SK-N-SH (cell line): ENCODE data around the gene SGCB. TPM values are rescaled to one million over a fixed set of nuclear protein-coding genes. Genes with fewer than 3 reads are reported as not detected.

Experiments used
- CTCF ChIA-PET: fragments of 300-600, 350-600 bp; formaldehyde crosslinking; extraction: SDS; loops from one replicate; lab custom pipeline; 2021; lab: Yijun Ruan, JAX
- POLR2A ChIA-PET: fragments of 350-600 bp; sonication (Branson Sonifier 250); formaldehyde crosslinking; extraction: SDS; loops from one replicate; lab custom pipeline; 2020; ENCODE audit warnings: antibody characterized with exemption, inconsistent platforms; lab: Yijun Ruan, JAX
- DNase-seq: peaks from one replicate; pipeline ENCODE4 v3.0.0; 2012
- H2AFZ ChIP-seq: fragments of 200-600 bp; sonication (generic); 2 replicates; pipeline ENCODE4 v1.8.1; 2016; ENCODE audit warnings: antibody characterized with exemption, mild to moderate bottlenecking, low read depth
- H3F3A ChIP-seq: fragments of 200-600 bp; sonication (generic); replicated peaks from 2 replicates; pipeline ENCODE3; 2016; ENCODE audit warnings: antibody characterized with exemption, mild to moderate bottlenecking; ENCODE audit not compliant: insufficient read depth
- H3K27ac ChIP-seq, 2 experiments: fragments of 200-500 bp in 1 of 2; fragments of 200-600 bp in 1 of 2; sonication (Bioruptor generic) in 1 of 2; sonication (generic), shearing (Covaris generic) in 1 of 2; 2 replicates each; pipeline versions ENCODE4 v1.5.1 to v1.6.1; 2014 to 2016; ENCODE audit warnings: low read depth in 2 of 2, inconsistent platforms in 1 of 2, low read length in 1 of 2, mild to moderate bottlenecking in 1 of 2, mixed read lengths in 1 of 2
- H3K27me3 ChIP-seq: fragments of 200-600 bp; sonication (generic), shearing (Covaris generic); 2 replicates; pipeline ENCODE4 v1.6.1; 2016; ENCODE audit warnings: mixed run types; ENCODE audit not compliant: insufficient read depth
- H3K36me3 ChIP-seq, 2 experiments: fragments of 200-500 bp in 1 of 2; fragments of 200-600 bp in 1 of 2; sonication (Bioruptor generic) in 1 of 2; sonication (generic) in 1 of 2; replicated peaks in 1 of 2; 2 replicates each; pipeline versions ENCODE3 to v1.5.1; 2014 to 2016; ENCODE audit warnings: low read length in 1 of 2, mild to moderate bottlenecking in 1 of 2; ENCODE audit not compliant: insufficient read depth in 2 of 2, control insufficient read depth in 1 of 2
- H3K4me1 ChIP-seq, 2 experiments: fragments of 200-500 bp in 1 of 2; fragments of 200-600 bp in 1 of 2; sonication (Bioruptor generic) in 1 of 2; sonication (generic), shearing (Covaris generic) in 1 of 2; 2 replicates each; pipeline versions ENCODE4 v1.5.1 to v1.6.1; 2014 to 2016; ENCODE audit warnings: low read depth in 1 of 2, low read length in 1 of 2, mixed run types in 1 of 2; ENCODE audit not compliant: insufficient read depth in 2 of 2, control insufficient read depth in 1 of 2
- H3K4me2 ChIP-seq: fragments of 200-600 bp; sonication (generic), shearing (Covaris generic); 2 replicates; pipeline ENCODE4 v1.6.1; 2017; ENCODE audit warnings: mixed run types
- H3K4me3 ChIP-seq, 2 experiments: fragments of 200-500 bp in 1 of 2; fragments of 200-600 bp in 1 of 2; sonication (Bioruptor generic) in 1 of 2; sonication (generic), shearing (Covaris generic) in 1 of 2; 2 replicates each; pipeline versions ENCODE4 v1.5.1 to v1.8.1; 2014 to 2016; ENCODE audit warnings: low read depth in 2 of 2, inconsistent platforms in 1 of 2, low read length in 1 of 2, mild to moderate bottlenecking in 1 of 2, mixed read lengths in 1 of 2, moderate library complexity in 1 of 2
- H3K79me2 ChIP-seq: fragments of 200-600 bp; sonication (generic); 2 replicates; pipeline ENCODE4 v1.8.1; 2017; ENCODE audit warnings: mild to moderate bottlenecking; ENCODE audit not compliant: insufficient read depth
- H3K9ac ChIP-seq: fragments of 200-600 bp; sonication (generic); 2 replicates; pipeline ENCODE4 v1.6.1; 2017; ENCODE audit warnings: mixed run types
- H3K9me2 ChIP-seq: fragments of 200-600 bp; sonication (generic); 2 replicates; pipeline ENCODE4 v1.6.1; 2017; ENCODE audit warnings: mixed run types
- H3K9me3 ChIP-seq: fragments of 200-600 bp; sonication (generic); 2 replicates; pipeline ENCODE4 v1.6.1; 2017; ENCODE audit warnings: mixed run types, mild to moderate bottlenecking, moderate library complexity
- H4K20me1 ChIP-seq: fragments of 200-600 bp; sonication (generic); 2 replicates; pipeline ENCODE4 v1.6.1; 2017; ENCODE audit warnings: mild to moderate bottlenecking, mixed run types; ENCODE audit not compliant: insufficient read depth
- CHD2 ChIP-seq: fragments of 150-350 bp; IDR thresholded peaks from 2 replicates; pipeline ENCODE4 v1.6.1; 2018; ENCODE audit warnings: low read length; ENCODE audit not compliant: partially characterized antibody
- ELF1 ChIP-seq: IDR thresholded peaks from 2 replicates; pipeline ENCODE4 v1.4.0; 2012
- EZH2phosphoT487 ChIP-seq: fragments of 200-600 bp; sonication (generic); IDR thresholded peaks from 2 replicates; pipeline ENCODE4 v1.6.1; 2017; ENCODE audit warnings: low read depth, mixed run types, mild to moderate bottlenecking, antibody characterized with exemption, moderate library complexity, borderline replicate concordance
- FOSL2 ChIP-seq: IDR thresholded peaks from 2 replicates; pipeline ENCODE4 v1.4.0; 2012; ENCODE audit warnings: low read depth, mild to moderate bottlenecking, moderate library complexity, borderline replicate concordance
- GATA2 ChIP-seq: sonication (generic); formaldehyde crosslinking; IDR thresholded peaks from 2 replicates; pipeline ENCODE4 v1.5.0; 2020; ENCODE audit warnings: mild to moderate bottlenecking, missing genetic modification reagents
- IRF3 ChIP-seq: fragments of 150-350 bp; IDR thresholded peaks from 2 replicates; pipeline ENCODE4 v1.6.1; 2016; ENCODE audit warnings: mild to moderate bottlenecking, low read depth, low read length
- JUND ChIP-seq: IDR thresholded peaks from 2 replicates; pipeline ENCODE4 v1.4.0; 2012
- MAX ChIP-seq: IDR thresholded peaks from 2 replicates; pipeline ENCODE4 v1.4.0; 2012; ENCODE audit warnings: low read depth
- NFIC ChIP-seq: IDR thresholded peaks from 2 replicates; pipeline ENCODE4 v1.4.0; 2012; ENCODE audit warnings: borderline replicate concordance
- NRF1 ChIP-seq: IDR thresholded peaks from 2 replicates; pipeline ENCODE4 v1.6.1; 2012; ENCODE audit warnings: low read depth, mild to moderate bottlenecking, low read length
- PBX3 ChIP-seq: IDR thresholded peaks from 2 replicates; pipeline ENCODE4; 2012
- REST ChIP-seq: IDR thresholded peaks from 2 replicates; pipeline ENCODE4 v1.6.1; 2012; ENCODE audit warnings: mild to moderate bottlenecking, low read depth, low read length, moderate library complexity
- RFX5 ChIP-seq: IDR thresholded peaks from 2 replicates; pipeline ENCODE4 v1.6.1; 2012; ENCODE audit warnings: mild to moderate bottlenecking, improper control_type of control experiment, low read length
- RXRA ChIP-seq: IDR thresholded peaks from 2 replicates; pipeline ENCODE4 v1.4.0; 2012; ENCODE audit warnings: low read depth, mild to moderate bottlenecking, borderline replicate concordance
- SIN3A ChIP-seq: IDR thresholded peaks from 2 replicates; pipeline ENCODE4 v1.6.1; 2012; ENCODE audit warnings: low read depth, mild to moderate bottlenecking, low read length, moderate library complexity, borderline replicate concordance
- SMC3 ChIP-seq: IDR thresholded peaks from 2 replicates; pipeline ENCODE4 v1.6.1; 2012; ENCODE audit warnings: low read depth, low read length, improper control_type of control experiment
- TCF12 ChIP-seq: IDR thresholded peaks from 2 replicates; pipeline ENCODE4 v1.4.0; 2012
- TEAD4 ChIP-seq: IDR thresholded peaks from 2 replicates; pipeline ENCODE4 v1.4.0; 2012; ENCODE audit warnings: mild to moderate bottlenecking, borderline replicate concordance; ENCODE audit not compliant: insufficient read depth
- YY1 ChIP-seq: IDR thresholded peaks from 2 replicates; pipeline ENCODE4 v1.4.0; 2012; ENCODE audit warnings: low read depth, mild to moderate bottlenecking
- ZBTB33 ChIP-seq: IDR thresholded peaks from 2 replicates; pipeline ENCODE4 v1.4.0; 2012; ENCODE audit warnings: low read depth, borderline replicate concordance
- WGBS: methylation state at CpG from one replicate; pipeline ENCODE4 v1.1.6; 2017; ENCODE audit warnings: low lambda C conversion rate; 5-methylcytosine and 5-hydroxymethylcytosine counted together
- polyA plus RNA-seq, 3 experiments: library from polyadenylated mRNA; depleted of rRNA; stranded (reverse); fragments of >200 nt; gene quantifications; 2 replicates each; pipeline ENCODE4 v1.2.3, GENCODE V29; 2012

Gene SGCB
- polyA plus RNA-seq, 1 of the 3 experiments (the other 2 are of a cell fraction) = 25.1 TPM

GRCh38 chr4:52054254-52054653 is 16.2 kb upstream of the SGCB start (continued):
- TF ChIP-seq EZH2phosphoT487 (no peak), JUND (no peak), ZBTB33 (no peak), TCF12 (no peak), IRF3 (no peak), NFIC (no peak), NRF1 (no peak), RFX5 (no peak), YY1 (no peak), PBX3 (no peak), MAX (no peak), SMC3 (no peak), FOSL2 (no peak), RXRA (no peak)

- Histone ChIP-seq H4K20me1 (no peaks in the 10 kb centered on the region), H3K9ac (no peak overlapping the region), H3K4me2 (no peak overlapping the region), H3K36me3 (no peaks in the 10 kb centered on the region), H3K9me3 (no peaks in the 10 kb centered on the region), H3K4me1 (no peaks in the 10 kb centered on the region; a peak in 1 of 4 replicates), H3K27ac (no peak overlapping the region), H3K4me3 (no peak overlapping the region), H2AFZ (no peak overlapping the region), H3K9me2 (no peaks in the 10 kb centered on the region), H3F3A (no peaks in the 10 kb centered on the region), H3K79me2 (no peaks in the 10 kb centered on the region), H3K27me3 (no peaks in the 10 kb centered on the region; the same call in 1 of the 2 replicates)
- DNase-seq = no peak
- ChIA-PET CTCF (interaction anchor here (1.2 kb wide), 1 partner anchor 16 kb away, joined by 3 read pairs; no protein-coding TSS in a partner anchor), POLR2A (interaction anchor here (0.7 kb wide), 1 partner anchor 14 kb away, joined by 6 read pairs; the partner anchor contains the start of gene SGCB)
- 75% methylated on average over 7 of the region's 7 CpGs for WGBS
- TF ChIP-seq CHD2 (no peak), SIN3A (no peak), GATA2 (CRISPR knock-in tag) (no peak), FOSL2 (no peak), PBX3 (no peak), NFIC (no peak), ELF1 (no peak), MAX (no peak), TEAD4 (no peak), TCF12 (no peak), REST (no peak), RXRA (no peak), IRF3 (no peak)
Observed at GRCh38 chr4:52052475-52052780, 14.3 kb upstream of the SGCB start.
